CD1c-positive myeloid dendritic cell (primary cell): Measurements from ENCODE around the gene HMGA1.
"Not testable (repeated sequence)": the region's sequence is repeated elsewhere in the genome, so short reads cannot be mapped to it uniquely, and the experiment has no call there.

ENCODE experiments used
- DNase-seq: peaks from one replicate; pipeline ENCODE4 v3.0.0-alpha.2; 2016; ENCODE audit errors: extremely low spot score

Gene HMGA1

GRCh38 chr6:34239893-34240292 is 3.2 kb downstream of the HMGA1 start:
- no peak for DNase-seq

DNA sequence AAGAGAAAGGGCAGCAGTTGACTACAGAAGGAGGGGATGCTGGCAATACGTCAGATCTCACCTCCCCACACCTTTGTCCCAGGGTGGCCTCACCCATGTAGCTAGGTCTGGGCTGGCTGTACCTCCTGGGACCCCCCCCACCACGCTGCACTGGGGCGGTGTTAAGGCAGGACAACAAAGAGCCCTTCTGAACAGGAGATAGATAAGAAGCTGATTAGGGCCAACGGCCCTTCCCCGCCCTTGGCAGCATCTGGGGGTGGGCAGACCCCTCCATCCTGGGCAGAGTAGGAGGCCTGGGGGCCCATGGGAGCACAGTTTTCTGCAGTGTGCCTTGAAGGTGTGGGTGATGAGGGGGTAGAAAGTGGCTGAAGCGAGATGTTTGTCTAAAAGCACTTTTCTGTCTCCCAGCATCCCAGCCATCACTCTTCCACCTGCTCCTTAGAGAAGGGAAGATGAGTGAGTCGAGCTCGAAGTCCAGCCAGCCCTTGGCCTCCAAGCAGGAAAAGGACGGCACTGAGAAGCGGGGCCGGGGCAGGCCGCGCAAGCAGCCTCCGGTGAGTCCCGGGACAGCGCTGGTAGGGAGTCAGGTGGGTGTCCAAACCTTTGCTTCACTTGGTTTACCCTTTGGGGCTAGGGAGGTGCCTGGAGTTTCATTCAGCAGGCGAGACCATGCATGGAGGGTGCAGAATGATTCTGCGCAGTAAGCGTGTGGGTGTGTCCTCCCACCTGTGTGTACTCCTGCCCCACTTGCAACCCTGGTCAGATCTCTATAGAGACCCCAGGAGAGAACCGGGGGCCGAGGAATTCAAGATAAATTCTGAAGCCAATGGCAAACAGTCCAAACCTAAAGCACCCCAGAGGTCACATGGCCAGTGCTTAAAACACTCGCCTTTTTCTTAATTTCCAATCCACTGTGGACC is 3.9 kb downstream of the HMGA1 start:
- no peak for DNase-seq

- no peak for DNase-seq
These were observed 4.9 kb downstream of the HMGA1 start for GRCh38 chr6:34241351-34242215.

GRCh38 chr6:34242252-34243130 is 5.8 kb downstream of the HMGA1 start:
- no peak for DNase-seq

DNA sequence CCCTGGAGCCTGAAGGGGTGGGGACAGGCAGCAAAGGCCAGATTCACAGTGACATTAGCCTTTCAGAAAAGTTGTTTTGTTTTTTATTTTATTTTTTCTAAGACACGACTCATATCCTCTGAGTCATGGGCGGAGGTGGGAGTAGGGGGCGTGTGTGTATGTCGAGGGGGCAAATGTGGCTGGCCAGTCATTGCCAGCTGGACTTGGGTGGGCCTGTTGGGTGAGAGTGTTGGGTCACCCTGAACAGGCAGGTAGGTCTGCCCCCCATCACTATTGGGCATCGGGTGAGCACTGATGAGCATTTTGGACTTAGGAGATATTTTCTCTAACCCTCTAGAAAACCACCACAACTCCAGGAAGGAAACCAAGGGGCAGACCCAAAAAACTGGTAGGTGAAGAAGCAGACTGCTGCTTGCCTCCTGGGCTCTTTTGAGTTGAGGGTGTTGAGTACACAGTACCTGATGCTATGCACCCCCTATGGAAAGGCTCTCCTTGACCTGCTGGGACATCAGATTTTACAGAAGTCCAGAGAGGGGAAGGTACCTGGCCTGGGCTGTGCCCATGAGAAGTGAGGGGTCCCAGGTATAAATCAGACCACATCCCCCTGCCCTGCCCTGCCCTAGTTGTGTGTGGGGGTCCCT is 6.6 kb downstream of the HMGA1 start:
- no peak for DNase-seq

DNA sequence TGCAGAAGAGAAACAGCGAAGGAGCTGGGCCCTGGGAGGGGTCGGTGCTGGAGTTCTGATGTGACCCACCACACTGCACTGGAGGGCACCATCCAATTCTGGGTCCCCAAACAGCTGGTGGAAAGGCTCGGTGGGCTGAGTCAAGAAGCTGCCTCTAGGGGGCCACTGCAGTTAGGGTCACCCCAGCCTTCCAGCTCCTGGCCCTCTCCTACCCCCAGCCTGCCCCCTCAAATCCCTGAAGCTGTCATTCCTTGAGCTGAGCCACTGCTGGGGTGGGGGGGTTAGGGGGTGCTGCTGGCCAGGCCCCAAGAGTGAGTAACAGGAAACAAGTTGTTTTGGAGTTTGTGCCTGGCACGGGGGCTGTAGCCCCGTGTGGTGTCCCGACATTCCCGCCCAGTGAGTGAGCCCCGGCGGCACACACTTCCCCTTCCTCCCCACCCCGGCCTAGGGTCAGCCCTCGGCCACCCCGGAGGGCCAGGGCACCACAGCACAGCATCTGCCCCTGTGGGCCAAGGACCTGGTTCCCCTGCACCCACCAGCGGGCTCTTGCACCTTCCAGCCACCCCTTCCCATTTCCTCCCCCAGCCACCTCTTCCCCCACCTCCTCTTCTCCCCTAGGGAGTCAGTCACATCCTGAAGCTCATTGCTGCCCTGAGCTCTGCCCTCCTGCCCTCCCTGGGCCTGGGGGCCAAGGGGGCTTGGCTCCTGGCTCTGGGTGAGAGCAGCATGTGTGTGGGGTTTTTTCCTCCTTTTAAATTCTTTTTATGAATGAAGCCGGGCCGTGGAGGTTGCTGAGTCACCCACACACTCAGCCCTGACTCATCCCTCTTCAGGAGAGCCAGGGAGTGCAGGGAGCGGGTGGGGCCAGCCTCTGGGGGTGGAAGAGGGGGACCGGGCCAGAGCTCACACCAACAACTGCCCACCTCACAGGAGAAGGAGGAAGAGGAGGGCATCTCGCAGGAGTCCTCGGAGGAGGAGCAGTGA is 7.5 kb downstream of the HMGA1 start:
- DNase-seq, result peak; percentile 88

- not testable (repeated sequence) for DNase-seq
These were observed 8.5 kb downstream of the HMGA1 start for GRCh38 chr6:34245032-34245760.

DNA sequence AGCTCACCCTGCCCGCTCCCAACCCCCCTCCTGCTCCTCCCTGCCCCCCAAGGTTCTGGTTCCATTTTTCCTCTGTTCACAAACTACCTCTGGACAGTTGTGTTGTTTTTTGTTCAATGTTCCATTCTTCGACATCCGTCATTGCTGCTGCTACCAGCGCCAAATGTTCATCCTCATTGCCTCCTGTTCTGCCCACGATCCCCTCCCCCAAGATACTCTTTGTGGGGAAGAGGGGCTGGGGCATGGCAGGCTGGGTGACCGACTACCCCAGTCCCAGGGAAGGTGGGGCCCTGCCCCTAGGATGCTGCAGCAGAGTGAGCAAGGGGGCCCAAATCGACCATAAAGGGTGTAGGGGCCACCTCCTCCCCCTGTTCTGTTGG is 9.1 kb downstream of the HMGA1 start:
- not testable (repeated sequence) for DNase-seq

GRCh38 chr6:34246249-34246562 is 9.5 kb downstream of the HMGA1 start:
- DNase-seq, result no peak

DNA sequence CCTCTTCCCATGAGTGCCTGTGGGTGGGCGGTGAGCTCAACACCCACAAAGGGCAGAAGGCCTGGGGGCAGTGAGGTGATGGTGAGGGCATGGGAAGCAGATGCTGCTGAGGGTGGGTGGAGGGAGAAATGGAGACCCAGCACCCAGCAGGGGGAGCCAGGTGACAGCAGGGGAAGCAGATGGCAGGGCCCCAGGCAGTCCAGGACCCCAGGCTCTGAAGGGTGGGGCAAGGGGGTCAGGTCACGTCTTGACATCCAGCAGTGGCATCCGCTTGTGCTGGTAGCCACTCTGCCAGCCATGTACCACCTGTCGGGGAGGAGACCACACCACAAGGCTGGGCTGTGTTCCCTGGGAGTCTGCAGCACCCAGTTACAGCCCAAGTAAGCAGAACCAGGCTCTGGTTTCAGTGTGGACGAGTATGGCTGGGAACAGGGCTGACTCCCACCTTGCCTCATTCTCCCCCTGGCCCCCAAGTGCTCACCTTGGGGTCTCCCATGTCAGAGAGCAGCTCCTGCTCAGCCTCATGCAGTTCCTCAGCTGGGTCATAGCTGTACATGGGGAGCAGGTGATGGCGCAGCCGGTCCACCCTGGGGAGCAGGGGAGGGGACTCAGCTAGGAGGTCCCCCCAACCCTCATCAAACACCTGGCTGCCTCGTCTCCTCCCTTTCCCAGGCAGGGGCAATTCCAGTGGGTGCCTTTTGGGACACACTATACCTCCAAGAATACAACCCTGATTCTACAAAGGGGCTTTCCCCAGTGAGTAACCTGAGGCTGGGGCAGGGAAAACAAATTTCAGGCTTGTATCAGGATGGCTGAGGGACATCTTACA is 10.1 kb downstream of the HMGA1 start:
- DNase-seq, result peak; percentile 27

GRCh38 chr6:34247481-34248197 is 11.0 kb downstream of the HMGA1 start:
- DNase-seq, result no peak

GRCh38 chr6:34248198-34248726 is 11.6 kb downstream of the HMGA1 start:
- DNase-seq, result peak; percentile 59

DNA sequence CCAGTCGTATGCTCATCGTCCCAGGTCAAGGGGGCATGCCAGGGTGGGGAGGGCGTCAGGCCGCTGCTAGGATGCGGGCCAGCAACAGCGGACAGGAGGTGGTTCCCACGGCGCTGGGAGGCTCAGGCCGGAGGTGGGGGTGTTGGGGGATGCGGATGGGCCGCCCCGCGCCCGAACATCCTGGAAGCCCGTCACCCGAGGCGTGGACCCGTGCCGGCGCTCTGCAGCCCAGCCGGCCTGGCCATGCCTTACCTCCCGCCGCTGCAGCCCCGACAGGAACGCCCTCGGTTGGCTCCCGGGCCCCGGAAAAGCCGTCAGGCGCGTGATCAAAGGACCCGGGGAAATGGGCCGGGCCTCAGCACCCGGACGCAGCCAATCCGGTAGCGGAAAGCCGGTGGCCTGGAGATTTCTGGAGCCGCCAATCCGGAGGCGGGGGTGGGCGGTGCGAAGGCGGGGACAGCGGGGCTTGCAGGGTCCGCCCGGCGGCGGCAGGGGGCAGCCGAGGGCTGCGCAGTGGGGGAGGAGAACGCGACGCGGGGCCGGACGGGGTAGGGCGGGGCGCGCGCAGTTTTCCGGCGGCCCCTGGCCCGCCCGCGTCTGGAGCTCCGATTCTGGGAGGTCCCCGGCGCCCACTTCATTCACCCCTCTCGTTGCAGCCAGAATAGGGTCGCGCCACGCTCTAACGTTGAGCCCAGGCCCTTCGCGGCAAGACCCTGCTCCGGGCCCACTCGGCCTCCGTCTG is 12.2 kb downstream of the HMGA1 start, which contains the start of gene SMIM29:
TSS of gene SMIM29 (minus strand) at position 280 of the 742 bp plus-strand sequence. CDS start 1,215 bp downstream, outside the sequence.
- DNase-seq, result peak; percentile 98

GRCh38 chr6:34249469-34250261 is 13.0 kb downstream of the HMGA1 start:
- DNase-seq, result peak; percentile 34

GRCh38 chr6:34252395-34252794 is 15.7 kb downstream of the HMGA1 start:
- not testable (repeated sequence) for DNase-seq

DNA sequence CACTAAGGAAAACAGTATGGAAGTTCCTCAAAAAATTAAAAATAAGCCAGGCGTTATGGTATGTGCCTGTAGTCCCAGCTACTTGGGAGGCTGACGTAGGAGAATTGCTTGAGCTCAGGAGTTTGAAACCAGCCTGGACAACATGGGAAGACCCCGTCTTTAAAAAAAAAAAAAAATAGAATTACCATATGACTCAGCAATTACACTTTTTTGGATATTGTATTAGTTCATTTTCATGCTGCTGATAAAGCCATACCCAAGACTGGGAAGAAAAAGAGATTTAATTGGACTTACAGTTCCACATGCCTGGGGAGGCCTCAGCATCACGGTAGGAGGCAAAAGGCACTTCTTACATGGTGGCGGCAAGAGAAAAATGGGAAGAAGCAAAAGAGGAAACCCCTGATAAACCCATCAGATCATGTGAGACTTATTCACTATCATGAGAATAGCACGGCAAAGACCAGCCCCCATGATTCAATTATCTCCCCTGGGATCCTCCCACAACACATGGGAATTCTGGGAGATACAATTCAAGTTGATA is 22.9 kb downstream of the HMGA1 start:
- peak; percentile 45 for DNase-seq
